DOHH2 (cell line): Measurements from ENCODE around the gene ESPN.
"Not testable (repeated sequence)": the region's sequence is repeated elsewhere in the genome, so short reads cannot be mapped to it uniquely, and the experiment has no call there.

ENCODE experiments used
- EZH2phosphoT487 ChIP-seq: fragments of 200-600 bp; sonication (generic); IDR thresholded peaks from 2 replicates; pipeline ENCODE4 v1.6.1; 2017; ENCODE audit warnings: borderline replicate concordance, mild to moderate bottlenecking, antibody characterized with exemption, low read length, moderate library complexity, mixed read lengths
- TF ChIP-seq, protein P1 (sequence below): fragments of 200-600 bp; sonication (generic); IDR thresholded peaks from one replicate; pipeline ENCODE4 v1.5.1; 2014; ENCODE audit warnings: antibody characterized with exemption, mild to moderate bottlenecking, low read depth, low read length; ENCODE audit not compliant: poor library complexity, severe bottlenecking

DNA sequence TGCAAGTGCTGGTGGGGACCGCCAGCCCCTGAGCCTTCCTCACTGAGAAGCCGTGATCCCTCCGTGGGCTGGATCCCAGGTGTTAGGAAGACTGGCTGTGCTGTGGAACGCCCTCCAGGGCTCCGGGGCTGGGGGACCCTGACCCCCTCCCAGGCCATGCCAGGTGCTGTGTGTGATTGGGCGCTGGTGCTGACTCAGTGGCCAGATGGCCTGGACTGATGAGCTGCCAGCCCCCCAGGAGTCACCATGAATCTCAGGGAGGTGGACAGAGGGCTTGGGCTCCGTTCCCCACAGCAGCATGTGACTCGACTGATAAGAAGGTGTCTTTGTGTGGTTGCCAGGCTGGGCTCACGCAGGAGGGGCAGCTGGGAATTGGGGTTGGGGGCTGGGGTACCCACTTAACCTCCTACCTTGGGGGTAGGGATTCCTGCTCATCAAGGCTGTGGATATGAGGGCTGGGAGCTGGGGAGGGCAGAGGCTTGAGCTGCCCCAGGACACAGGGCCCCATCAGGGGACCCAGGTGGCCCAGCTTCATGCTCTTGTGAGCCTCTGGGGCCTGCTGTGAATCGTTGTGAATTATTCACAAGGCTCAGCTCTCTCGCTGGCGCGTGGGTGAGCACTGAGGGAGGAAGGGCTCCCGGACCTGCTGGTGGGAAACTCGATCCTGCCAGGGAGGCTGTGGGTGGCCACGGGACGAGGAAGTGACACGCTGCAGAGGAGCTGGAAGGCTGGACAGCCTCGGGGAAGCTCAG is 5.3 kb downstream of the ESPN start:
- TF ChIP-seq EZH2phosphoT487, result not testable (repeated sequence)
- TF ChIP-seq, protein P1, sequence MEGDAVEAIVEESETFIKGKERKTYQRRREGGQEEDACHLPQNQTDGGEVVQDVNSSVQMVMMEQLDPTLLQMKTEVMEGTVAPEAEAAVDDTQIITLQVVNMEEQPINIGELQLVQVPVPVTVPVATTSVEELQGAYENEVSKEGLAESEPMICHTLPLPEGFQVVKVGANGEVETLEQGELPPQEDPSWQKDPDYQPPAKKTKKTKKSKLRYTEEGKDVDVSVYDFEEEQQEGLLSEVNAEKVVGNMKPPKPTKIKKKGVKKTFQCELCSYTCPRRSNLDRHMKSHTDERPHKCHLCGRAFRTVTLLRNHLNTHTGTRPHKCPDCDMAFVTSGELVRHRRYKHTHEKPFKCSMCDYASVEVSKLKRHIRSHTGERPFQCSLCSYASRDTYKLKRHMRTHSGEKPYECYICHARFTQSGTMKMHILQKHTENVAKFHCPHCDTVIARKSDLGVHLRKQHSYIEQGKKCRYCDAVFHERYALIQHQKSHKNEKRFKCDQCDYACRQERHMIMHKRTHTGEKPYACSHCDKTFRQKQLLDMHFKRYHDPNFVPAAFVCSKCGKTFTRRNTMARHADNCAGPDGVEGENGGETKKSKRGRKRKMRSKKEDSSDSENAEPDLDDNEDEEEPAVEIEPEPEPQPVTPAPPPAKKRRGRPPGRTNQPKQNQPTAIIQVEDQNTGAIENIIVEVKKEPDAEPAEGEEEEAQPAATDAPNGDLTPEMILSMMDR, result not testable (repeated sequence)
